AG04449 (cell line): ENCODE data around the gene DNAI4.

ENCODE experiments used
- CTCF ChIA-PET: fragments of 350-600 bp; formaldehyde crosslinking; extraction: SDS; loops from one replicate; lab custom pipeline; 2021; ENCODE audit warnings: antibody characterized with exemption; lab: Yijun Ruan, JAX
- POLR2A ChIA-PET: fragments of 400-600, 350-600 bp; formaldehyde crosslinking; extraction: SDS; loops from one replicate; lab custom pipeline; 2020; ENCODE audit warnings: antibody characterized with exemption, inconsistent platforms; lab: Yijun Ruan, JAX
- DNase-seq: peaks from one replicate; pipeline ENCODE4 v3.0.0-alpha.2; 2010; ENCODE audit warnings: low read depth, low spot score
- H3K4me3 ChIP-seq: 2 replicates; pipeline ENCODE4 v1.5.1; 2011; ENCODE audit warnings: low read depth, mild to moderate bottlenecking, control low read depth, low read length
- TF ChIP-seq, protein P1 (sequence below): IDR thresholded peaks from one replicate; pipeline ENCODE4 v1.5.1; 2011; ENCODE audit warnings: mild to moderate bottlenecking, moderate library complexity, low read length, control low read depth, inconsistent platforms; ENCODE audit not compliant: insufficient read depth; ENCODE audit errors: missing control alignments

The DNAI4 gene

DNA sequence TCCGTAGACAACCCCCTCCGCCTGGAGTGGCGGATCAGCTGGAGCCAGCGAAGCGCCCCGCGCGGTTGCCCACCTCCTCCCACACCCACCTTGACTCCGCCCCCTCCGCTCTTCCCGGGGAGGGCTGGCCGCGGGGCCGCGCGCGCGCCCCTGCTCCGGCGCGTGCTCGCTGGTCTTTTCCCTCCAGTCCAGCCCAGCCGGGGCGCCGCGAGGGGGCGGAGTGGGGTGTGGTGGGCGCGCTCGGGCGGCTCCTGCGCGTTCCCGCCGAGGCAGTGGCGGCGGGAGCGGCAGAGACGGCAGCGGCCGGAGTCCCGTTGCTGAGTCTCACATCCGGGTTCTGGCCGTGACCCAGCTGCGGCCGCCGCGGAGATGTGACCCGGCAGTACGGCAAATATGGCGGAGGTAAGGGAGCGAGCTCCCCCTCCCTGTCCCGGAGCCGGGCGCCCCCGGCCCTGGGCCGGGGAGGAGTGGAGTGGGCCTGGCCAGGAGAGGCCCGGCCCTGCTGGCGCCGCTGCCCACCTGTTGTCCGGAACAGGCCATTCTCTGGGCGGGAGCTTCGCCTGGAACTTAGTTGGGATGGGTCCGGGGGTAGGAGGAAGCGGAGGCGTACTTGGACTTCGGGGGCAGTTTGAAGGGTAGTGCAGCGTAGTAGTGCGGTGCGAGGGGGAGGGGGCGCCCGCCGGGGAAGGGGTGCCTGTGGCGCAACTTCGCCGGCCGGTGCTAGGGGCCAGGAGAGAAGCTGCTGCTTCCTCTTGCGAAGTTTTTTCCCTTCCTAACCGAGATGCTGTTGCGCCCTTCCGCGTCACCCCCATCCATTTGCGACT is 5.6 kb upstream of the DNAI4 start:
- peak overlapping the region; percentile 78 for H3K4me3 ChIP-seq
- POLR2A ChIA-PET, result interaction anchor here (0.5 to 1.2 kb wide), 5 partner anchors 8 to 266 kb away, joined by 3 to 5 read pairs (median 3); no protein-coding TSS in a partner anchor
- TF ChIP-seq, protein P1, sequence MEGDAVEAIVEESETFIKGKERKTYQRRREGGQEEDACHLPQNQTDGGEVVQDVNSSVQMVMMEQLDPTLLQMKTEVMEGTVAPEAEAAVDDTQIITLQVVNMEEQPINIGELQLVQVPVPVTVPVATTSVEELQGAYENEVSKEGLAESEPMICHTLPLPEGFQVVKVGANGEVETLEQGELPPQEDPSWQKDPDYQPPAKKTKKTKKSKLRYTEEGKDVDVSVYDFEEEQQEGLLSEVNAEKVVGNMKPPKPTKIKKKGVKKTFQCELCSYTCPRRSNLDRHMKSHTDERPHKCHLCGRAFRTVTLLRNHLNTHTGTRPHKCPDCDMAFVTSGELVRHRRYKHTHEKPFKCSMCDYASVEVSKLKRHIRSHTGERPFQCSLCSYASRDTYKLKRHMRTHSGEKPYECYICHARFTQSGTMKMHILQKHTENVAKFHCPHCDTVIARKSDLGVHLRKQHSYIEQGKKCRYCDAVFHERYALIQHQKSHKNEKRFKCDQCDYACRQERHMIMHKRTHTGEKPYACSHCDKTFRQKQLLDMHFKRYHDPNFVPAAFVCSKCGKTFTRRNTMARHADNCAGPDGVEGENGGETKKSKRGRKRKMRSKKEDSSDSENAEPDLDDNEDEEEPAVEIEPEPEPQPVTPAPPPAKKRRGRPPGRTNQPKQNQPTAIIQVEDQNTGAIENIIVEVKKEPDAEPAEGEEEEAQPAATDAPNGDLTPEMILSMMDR, result peak; percentile 24
- DNase-seq, result no peak
- CTCF ChIA-PET, result interaction anchor here (1.3 to 1.9 kb wide), 4 partner anchors 9 to 31 kb away, joined by 3 to 6 read pairs (median 4); no protein-coding TSS in a partner anchor

DNA sequence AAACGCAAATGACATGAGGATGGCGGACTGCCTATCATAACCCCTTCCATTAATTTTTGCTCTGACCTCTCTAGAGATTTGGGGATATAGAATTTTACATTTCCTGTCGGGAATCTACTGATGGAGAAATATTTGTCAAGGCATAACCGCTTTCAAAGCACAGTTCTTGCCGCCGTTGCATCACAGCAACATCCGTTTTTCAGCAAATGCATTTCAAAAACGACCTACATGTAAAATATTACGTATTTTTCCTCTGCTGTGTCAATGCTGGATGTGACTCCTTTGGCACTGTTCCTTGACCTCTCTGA is 5.0 kb upstream of the DNAI4 start:
- POLR2A ChIA-PET, result interaction anchor here (0.9 to 1.2 kb wide), 3 partner anchors 9 to 112 kb away, joined by 3 to 5 read pairs (median 4); no protein-coding TSS in a partner anchor
- peak overlapping the region; percentile 78 for H3K4me3 ChIP-seq
- TF ChIP-seq, protein P1, result no peak
- DNase-seq, result no peak
- CTCF ChIA-PET, result interaction anchor here (1.3 to 1.9 kb wide), 4 partner anchors 10 to 32 kb away, joined by 3 to 6 read pairs (median 4); no protein-coding TSS in a partner anchor

DNA sequence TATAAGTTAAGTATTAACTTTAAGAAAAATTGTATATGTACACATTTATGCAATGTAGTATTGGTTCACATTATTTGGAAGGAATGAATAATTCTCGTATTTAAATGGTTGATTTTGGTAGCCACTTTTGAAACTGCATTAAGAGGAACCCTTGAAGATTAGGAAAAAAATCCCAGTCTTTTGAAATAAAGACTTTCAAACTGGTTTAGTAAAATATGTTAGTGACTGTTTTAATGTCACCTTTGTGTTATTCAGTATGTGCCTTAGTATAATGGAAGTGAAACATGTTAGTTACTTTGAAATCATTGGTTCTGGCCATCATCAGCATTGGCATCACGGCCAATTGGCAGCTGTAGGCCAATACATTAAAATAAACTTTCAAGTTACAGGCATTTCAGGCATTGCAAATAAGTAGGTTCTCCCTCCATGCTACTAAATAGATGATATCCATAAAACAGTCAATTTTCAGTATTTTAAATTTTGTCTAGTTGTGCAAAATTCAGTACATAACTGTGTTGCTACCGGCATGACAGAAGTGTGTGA is 4.6 kb upstream of the DNAI4 start:
- peak overlapping the region; percentile 78 for H3K4me3 ChIP-seq

DNA sequence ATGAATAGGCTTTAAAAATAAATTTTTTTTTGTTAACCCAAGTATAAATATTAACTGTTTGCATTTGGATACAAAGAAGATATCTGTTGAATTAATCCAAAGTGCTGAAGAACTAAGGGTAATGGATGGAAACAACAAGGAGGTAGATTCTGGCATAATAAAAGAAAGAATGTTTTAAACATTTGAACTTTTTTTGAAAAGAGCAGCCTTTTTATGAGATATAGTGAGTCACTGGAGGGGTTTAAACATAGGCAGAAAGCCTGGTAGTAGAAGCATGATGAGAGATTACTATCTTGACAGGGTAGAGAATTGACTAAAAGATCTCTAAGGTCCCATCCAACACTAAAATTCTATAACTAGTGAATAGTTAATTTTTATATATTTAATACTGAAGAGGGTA is 2.9 kb upstream of the DNAI4 start:
- ChIA-PET POLR2A (no interaction called here), CTCF (no interaction called here)
- no peak for DNase-seq
- TF ChIP-seq, protein P1, result no peak
- H3K4me3 ChIP-seq, result no peak overlapping the region

More for the DNA sequence above, 4.6 kb upstream of the DNAI4 start:
- TF ChIP-seq, protein P1, result no peak
- DNase-seq, result no peak
- ChIA-PET POLR2A (no interaction called here), CTCF (interaction anchor here (1.3 to 1.9 kb wide), 4 partner anchors 10 to 32 kb away, joined by 3 to 6 read pairs (median 4); no protein-coding TSS in a partner anchor)

DNA sequence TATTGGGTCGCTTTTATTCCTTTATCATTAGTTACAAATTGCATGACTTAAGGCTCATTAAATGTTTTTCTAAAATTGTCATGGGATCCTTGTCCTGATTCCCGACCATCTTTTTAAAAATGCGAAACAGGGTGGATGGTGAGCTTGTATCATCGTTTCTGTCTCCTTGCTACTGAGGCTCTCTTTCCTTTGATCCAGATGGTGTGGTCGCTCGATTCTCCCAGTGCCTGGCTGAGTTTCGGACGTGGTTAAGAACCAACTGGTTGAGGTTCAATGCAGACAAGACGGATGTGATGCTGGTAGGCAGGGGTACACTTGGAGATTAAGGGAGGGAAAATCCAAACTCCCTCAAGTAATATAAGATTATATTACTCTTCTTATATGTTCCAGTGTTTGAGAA is 1.3 kb upstream of the DNAI4 start:
- POLR2A ChIA-PET, result interaction anchor here (1.7 to 2.5 kb wide), 2 partner anchors 19 to 127 kb away, joined by 5 to 6 read pairs; partner anchors contain the start of gene SLC35D1
- CTCF ChIA-PET, result interaction anchor here (0.9 to 1.9 kb wide), 3 partner anchors 10 to 223 kb away, joined by 3 to 7 read pairs (median 6); no protein-coding TSS in a partner anchor
- DNase-seq, result no peak
- TF ChIP-seq, protein P1, result no peak
- H3K4me3 ChIP-seq, result peak overlapping the region; percentile 92

- TF ChIP-seq, protein P1, result no peak
- ChIA-PET CTCF (interaction anchor here (0.9 to 1.9 kb wide), 4 partner anchors 8 to 224 kb away, joined by 3 to 7 read pairs (median 4); no protein-coding TSS in a partner anchor), POLR2A (interaction anchor here (1.7 to 2.5 kb wide), 2 partner anchors 19 to 128 kb away, joined by 5 to 6 read pairs; partner anchors contain the start of gene SLC35D1)
- DNase-seq, result no peak
- peak overlapping the region; percentile 92 for H3K4me3 ChIP-seq
These were observed 878 bp upstream of the DNAI4 start for GRCh38 chr1:66925558-66925910.
